ENCODE results near the gene STK32A.

Gene STK32A

DNA sequence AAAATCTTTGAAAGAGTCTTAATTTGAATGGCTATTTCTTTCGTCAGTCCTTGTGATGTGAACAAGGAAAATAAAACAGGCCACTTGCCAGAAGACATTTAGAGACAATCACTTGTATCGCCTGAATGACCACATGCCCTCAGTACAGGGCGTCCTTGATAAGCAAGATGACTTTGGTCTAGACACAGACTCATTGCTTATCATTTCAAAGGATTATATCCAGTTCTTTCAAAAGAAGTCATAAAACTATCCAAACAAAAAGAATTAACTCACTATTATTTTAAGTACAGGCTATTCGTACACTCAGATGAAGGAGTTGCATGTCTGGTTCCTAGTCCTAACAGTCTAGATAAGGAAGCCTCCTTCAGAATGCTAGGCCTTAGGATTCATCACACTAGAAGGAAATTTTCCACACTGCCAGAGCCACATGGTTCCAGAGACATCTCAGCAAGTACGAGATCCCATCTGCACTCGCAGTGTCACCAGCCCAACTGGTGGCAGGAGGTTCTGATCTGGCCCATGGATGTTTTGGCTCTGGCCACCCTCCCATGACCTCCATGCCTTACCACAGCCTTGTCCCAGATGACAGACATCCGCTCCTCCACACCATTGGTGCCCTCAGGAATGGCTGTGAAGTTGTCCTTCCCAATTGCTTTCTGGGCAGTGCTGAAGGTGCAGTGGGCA is 165.4 kb downstream of the STK32A start:
- TF ChIP-seq, protein P1, sequence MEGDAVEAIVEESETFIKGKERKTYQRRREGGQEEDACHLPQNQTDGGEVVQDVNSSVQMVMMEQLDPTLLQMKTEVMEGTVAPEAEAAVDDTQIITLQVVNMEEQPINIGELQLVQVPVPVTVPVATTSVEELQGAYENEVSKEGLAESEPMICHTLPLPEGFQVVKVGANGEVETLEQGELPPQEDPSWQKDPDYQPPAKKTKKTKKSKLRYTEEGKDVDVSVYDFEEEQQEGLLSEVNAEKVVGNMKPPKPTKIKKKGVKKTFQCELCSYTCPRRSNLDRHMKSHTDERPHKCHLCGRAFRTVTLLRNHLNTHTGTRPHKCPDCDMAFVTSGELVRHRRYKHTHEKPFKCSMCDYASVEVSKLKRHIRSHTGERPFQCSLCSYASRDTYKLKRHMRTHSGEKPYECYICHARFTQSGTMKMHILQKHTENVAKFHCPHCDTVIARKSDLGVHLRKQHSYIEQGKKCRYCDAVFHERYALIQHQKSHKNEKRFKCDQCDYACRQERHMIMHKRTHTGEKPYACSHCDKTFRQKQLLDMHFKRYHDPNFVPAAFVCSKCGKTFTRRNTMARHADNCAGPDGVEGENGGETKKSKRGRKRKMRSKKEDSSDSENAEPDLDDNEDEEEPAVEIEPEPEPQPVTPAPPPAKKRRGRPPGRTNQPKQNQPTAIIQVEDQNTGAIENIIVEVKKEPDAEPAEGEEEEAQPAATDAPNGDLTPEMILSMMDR (IDR thresholded peaks at IDR 0.05; ENCODE audit: extremely low read depth, insufficient read depth, missing control alignments) = no peak
- in situ Hi-C loops (cut with MboI; ENCODE audit: low pct_unique_long_range_greater_than_20kb, low sequenced_read_pairs, unreplicated experiment) = no loop called here
- DNase-seq (ENCODE audit: low spot score) = no peak

DNA sequence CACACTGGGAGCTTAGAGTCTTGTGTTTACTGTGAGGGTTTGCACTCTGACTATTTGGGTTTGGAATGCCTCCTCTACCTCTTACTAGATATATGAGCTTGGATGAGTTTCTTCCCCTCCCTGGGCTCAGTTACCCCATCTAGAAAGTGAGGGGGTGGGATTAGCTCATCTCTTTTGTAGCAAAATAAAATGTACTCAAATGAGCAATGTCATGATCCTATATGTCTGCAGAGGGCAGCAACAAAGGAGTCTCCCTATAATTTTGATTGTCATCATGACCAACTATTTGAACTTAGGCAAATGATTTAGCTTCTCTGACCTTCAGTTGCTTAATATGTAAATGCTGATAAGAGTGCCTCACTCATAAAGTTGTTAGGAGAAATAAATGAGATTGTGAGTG is 166.1 kb downstream of the STK32A start:
- in situ Hi-C loops (cut with MboI; ENCODE audit: low pct_unique_long_range_greater_than_20kb, low sequenced_read_pairs, unreplicated experiment) = no loop called here
- TF ChIP-seq, protein P1 (IDR thresholded peaks at IDR 0.05; ENCODE audit: extremely low read depth, insufficient read depth, missing control alignments) = no peak
- no peak for DNase-seq (ENCODE audit: low spot score)

DNA sequence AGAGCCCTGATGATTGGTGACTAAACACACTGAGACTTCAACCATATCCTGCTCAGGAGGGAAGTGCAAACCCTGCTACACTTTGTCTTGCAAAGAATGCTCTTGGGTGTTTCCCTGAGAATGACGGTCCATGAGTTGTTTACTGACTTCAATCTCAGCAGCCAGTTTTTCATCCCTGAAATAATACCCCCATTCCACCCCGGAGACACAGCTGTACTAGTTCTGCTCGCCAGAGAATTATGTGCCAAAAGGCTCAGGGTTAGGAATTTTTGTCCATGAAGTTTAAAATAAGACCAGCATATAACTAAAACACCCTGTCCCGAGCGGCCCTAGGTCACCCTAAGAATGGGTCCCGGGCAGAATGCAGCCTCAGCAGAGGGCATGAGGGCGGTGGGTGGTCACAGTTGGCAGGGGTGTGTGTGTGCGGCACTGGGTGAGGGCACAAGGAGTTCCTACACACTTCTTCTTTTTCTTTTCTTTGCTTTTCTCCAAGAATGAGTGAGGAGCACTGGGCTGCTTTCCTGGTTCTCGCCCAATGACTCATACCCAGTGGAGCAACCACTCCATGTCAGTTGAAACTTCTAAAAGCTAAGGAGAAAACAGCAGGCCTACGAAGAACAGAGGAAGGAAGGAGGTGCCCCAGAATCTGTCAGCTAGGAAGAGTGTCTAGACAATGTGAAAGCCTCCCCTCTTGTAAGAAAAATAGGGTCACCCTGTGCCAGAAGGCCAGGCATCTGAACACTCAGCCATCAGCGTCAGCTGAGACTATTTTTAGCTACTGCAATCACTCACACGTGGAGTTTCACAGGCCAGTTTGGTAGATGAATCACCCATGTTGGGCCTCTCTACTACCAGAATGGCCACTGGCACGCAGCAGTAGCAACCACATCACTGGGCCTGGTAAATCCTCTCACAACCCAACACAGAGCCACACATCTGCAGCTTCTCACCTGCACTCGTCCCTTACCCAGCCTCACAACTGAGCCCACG is 169.1 kb downstream of the STK32A start:
- TF ChIP-seq, protein P1 (IDR thresholded peaks at IDR 0.05; ENCODE audit: extremely low read depth, insufficient read depth, missing control alignments) = no peak
- in situ Hi-C loops (cut with MboI; ENCODE audit: low pct_unique_long_range_greater_than_20kb, low sequenced_read_pairs, unreplicated experiment) = no loop called here
- peak; percentile 69 for DNase-seq (ENCODE audit: low spot score)

DNA sequence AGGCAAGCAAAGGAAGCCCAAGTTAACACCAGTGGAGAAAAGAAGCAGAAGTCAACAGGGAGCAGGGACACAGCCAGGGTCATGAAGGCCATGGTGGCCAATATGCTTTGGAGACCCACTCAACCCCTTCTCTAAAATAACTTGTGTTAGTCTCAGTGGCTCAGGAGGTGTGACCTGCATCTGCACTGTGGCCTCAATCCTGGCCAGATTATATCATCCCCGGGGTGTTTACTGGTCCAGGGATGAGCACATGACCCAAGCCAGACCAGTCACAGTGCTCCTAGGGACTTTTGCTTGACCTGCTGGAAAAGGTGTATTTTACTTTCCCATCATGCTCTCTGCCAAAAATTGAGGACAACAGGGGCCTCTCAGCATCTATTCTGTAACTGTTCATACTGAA is 169.9 kb downstream of the STK32A start:
- TF ChIP-seq, protein P1 (IDR thresholded peaks at IDR 0.05; ENCODE audit: extremely low read depth, insufficient read depth, missing control alignments) = no peak
- DNase-seq (ENCODE audit: low spot score) = no peak
- in situ Hi-C loops (cut with MboI; ENCODE audit: low pct_unique_long_range_greater_than_20kb, low sequenced_read_pairs, unreplicated experiment) = no loop called here

DNA sequence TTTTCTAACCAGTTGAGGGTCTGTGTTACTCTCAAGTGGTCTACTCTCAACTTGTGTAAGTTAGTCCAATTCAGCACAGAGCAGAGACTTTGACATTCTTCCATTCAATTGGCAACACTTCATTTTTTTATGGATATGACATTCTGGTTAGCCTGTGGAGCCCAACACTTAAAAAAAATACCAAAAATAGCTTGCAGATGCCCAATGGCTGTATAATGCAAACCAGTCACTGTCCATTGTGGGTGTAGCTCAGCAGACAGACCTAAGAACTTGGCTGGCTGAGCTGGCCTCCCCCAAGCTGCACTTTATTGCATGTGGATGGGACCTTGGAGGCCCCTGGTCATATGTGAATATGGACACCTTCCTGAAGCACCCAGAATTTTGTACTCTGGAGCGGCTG is 171.8 kb downstream of the STK32A start:
- no peak for DNase-seq (ENCODE audit: low spot score)
- TF ChIP-seq, protein P1 (IDR thresholded peaks at IDR 0.05; ENCODE audit: extremely low read depth, insufficient read depth, missing control alignments) = no peak
- in situ Hi-C loops (cut with MboI; ENCODE audit: low pct_unique_long_range_greater_than_20kb, low sequenced_read_pairs, unreplicated experiment) = no loop called here

DNA sequence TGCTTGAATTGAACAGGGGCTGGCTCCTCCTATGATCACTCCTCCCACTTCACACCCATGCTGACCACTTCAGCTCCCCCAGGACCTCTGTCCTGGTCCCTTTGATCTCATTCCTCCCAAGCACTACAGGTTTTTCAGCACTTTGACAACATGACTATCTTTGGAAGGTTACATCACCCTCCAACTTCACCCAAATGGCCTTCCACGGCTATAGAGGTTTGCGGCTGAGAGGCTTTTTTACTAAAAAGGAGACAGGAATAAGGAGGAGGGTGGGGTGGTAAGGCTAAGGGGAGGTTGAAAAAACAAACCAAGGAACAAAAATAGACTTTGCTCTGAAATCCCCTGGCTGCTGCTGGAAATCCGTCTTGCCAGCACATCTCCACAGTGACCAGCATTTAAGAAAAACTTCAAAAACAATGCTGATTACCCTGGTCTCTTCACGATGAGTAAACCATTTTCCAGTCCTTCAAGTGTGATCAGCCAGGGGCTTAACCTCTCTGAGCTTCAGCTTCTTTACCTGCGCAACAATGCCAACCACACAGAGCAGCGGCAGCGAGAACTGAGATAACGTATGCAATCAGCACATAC is 172.4 kb downstream of the STK32A start:
- in situ Hi-C loops (cut with MboI; ENCODE audit: low pct_unique_long_range_greater_than_20kb, low sequenced_read_pairs, unreplicated experiment) = no loop called here
- DNase-seq (ENCODE audit: low spot score) = no peak
- TF ChIP-seq, protein P1 (IDR thresholded peaks at IDR 0.05; ENCODE audit: extremely low read depth, insufficient read depth, missing control alignments) = no peak
